HCT116 (cell line): ENCODE measurements around the gene EEA1. TPM values are rescaled to one million over a fixed set of nuclear protein-coding genes. Genes with fewer than 3 reads are reported as not detected.

Experiments
- ATAC-seq: fragments of 200-7000 bp; cut with Tn5 transposase; 2 replicates; pipeline ENCODE4 v1.9.1; 2020; ENCODE audit warnings: mild to moderate bottlenecking, moderate library complexity
- BruUV-seq: library from RNA; stranded (reverse); fragments of 400-500 nt; replicated peaks from 2 replicates; lab custom pipeline; 2021; lab: Mats Ljungman, UMichigan
- CTCF ChIA-PET: fragments of 300-600 bp; sonication (Branson Sonifier 250); formaldehyde crosslinking; loops from one replicate; lab custom pipeline; 2021; ENCODE audit warnings: antibody characterized with exemption; lab: Charles Lee
- POLR2A ChIA-PET: fragments of 300-600, 350-600 bp; sonication (Branson Sonifier 250); formaldehyde crosslinking; loops from one replicate; lab custom pipeline; 2021; ENCODE audit warnings: antibody characterized with exemption; lab: Charles Lee
- RAD21 ChIA-PET, 2 experiments: fragments of 300-600 bp; sonication (Branson Sonifier 250); formaldehyde crosslinking; loops; one replicate each; lab custom pipeline; 2023; ENCODE audit warnings: low total read pairs in 2 of 2; ENCODE audit not compliant: uncharacterized antibody in 2 of 2, unreplicated experiment in 2 of 2, low non-redundant PET in 1 of 2; lab: Charles Lee
- DNase-seq: peaks from one replicate; pipeline ENCODE4 v3.0.0-alpha.2; 2010; ENCODE audit warnings: low read depth, low spot score
- H2AFZ ChIP-seq: fragments of 200-600 bp; shearing (Covaris generic), sonication (generic); 2 replicates; pipeline ENCODE4 v1.6.1; 2017; ENCODE audit warnings: low read depth, mixed run types, mixed read lengths, antibody characterized with exemption, low read length; ENCODE audit not compliant: poor library complexity, severe bottlenecking
- H3K27ac ChIP-seq: 2 replicates; pipeline ENCODE4 v1.5.1; 2012; ENCODE audit warnings: low read depth, low read length
- H3K27me3 ChIP-seq: fragments of 200-600 bp; sonication (generic); 2 replicates; pipeline ENCODE4 v1.6.1; 2016; ENCODE audit warnings: mixed run types, low read length, mixed read lengths; ENCODE audit not compliant: insufficient read depth
- H3K36me3 ChIP-seq, 2 experiments: fragments of 200-500 bp in 1 of 2; fragments of 200-600 bp in 1 of 2; sonication (Bioruptor generic) in 1 of 2; sonication (generic) in 1 of 2; 2 replicates each; pipeline versions ENCODE4 v1.5.1 to v1.6.1; 2014 to 2016; ENCODE audit warnings: low read length in 2 of 2, inconsistent platforms in 1 of 2, mixed read lengths in 1 of 2, mixed run types in 1 of 2; ENCODE audit not compliant: insufficient read depth in 2 of 2, control insufficient read depth in 1 of 2
- H3K4me1 ChIP-seq, 2 experiments: fragments of 200-600 bp in 1 of 2; sonication (generic) in 1 of 2; 2 replicates each; pipeline versions ENCODE4 v1.5.1 to v1.6.1; 2012 to 2017; ENCODE audit warnings: low read length in 2 of 2, inconsistent platforms in 1 of 2, mild to moderate bottlenecking in 1 of 2, mixed read lengths in 1 of 2, mixed run types in 1 of 2, moderate library complexity in 1 of 2; ENCODE audit not compliant: insufficient read depth in 2 of 2, control insufficient read depth in 1 of 2
- H3K4me2 ChIP-seq: fragments of 200-600 bp; sonication (generic); 2 replicates; pipeline ENCODE4 v1.6.1; 2017; ENCODE audit warnings: mixed run types, low read length, mixed read lengths
- H3K4me3 ChIP-seq, 2 experiments: fragments of 200-600 bp in 1 of 2; sonication (generic) in 1 of 2; replicated peaks in 1 of 2; 2 replicates each; pipeline ENCODE4 v1.5.1; 2011 to 2016; ENCODE audit warnings: low read length in 2 of 2, control low read depth in 1 of 2, low read depth in 1 of 2, mild to moderate bottlenecking in 1 of 2, mixed read lengths in 1 of 2, mixed run types in 1 of 2
- H3K79me2 ChIP-seq: fragments of 200-600 bp; sonication (generic); 2 replicates; pipeline ENCODE4 v1.6.1; 2017; ENCODE audit warnings: mild to moderate bottlenecking, mixed run types, low read length, moderate library complexity, mixed read lengths; ENCODE audit not compliant: insufficient read depth
- H3K9ac ChIP-seq: fragments of 200-600 bp; sonication (generic); 2 replicates; pipeline ENCODE4 v1.6.1; 2016; ENCODE audit warnings: low read length, mixed read lengths
- H3K9me2 ChIP-seq: fragments of 200-600 bp; sonication (generic), shearing (Covaris generic); 2 replicates; pipeline ENCODE4 v1.6.1; 2017; ENCODE audit warnings: mixed run types, mild to moderate bottlenecking, moderate library complexity; ENCODE audit not compliant: insufficient read depth
- H3K9me3 ChIP-seq, 2 experiments: fragments of 200-500 bp in 1 of 2; fragments of 200-600 bp in 1 of 2; sonication (Bioruptor generic) in 1 of 2; sonication (generic) in 1 of 2; 2 replicates each; pipeline ENCODE4 v1.6.1; 2014 to 2017; ENCODE audit warnings: low read length in 2 of 2, mixed read lengths in 2 of 2, inconsistent platforms in 1 of 2, low read depth in 1 of 2, mild to moderate bottlenecking in 1 of 2, mixed run types in 1 of 2, moderate library complexity in 1 of 2; ENCODE audit not compliant: control insufficient read depth in 1 of 2, insufficient read depth in 1 of 2
- H4K20me1 ChIP-seq: fragments of 200-600 bp; sonication (generic), shearing (Covaris generic); 2 replicates; pipeline ENCODE4 v1.6.1; 2017; ENCODE audit warnings: mixed run types, mild to moderate bottlenecking, moderate library complexity; ENCODE audit not compliant: insufficient read depth
- CBX3 ChIP-seq: IDR thresholded peaks from 2 replicates; pipeline ENCODE4 v1.6.1; 2012; ENCODE audit warnings: low read depth
- EGR1 ChIP-seq: IDR thresholded peaks from 2 replicates; pipeline ENCODE4 v1.6.1; 2012; ENCODE audit warnings: low read depth
- ELF1 ChIP-seq: IDR thresholded peaks from 2 replicates; pipeline ENCODE4 v1.6.1; 2012; ENCODE audit warnings: low read depth, borderline replicate concordance
- EZH2phosphoT487 ChIP-seq: fragments of 200-600 bp; IDR thresholded peaks from 2 replicates; pipeline ENCODE4 v1.6.1; 2018; ENCODE audit warnings: antibody characterized with exemption, borderline replicate concordance
- JUND ChIP-seq: IDR thresholded peaks from 2 replicates; pipeline ENCODE4 v1.6.1; 2012
- POLR2A ChIP-seq: IDR thresholded peaks from 2 replicates; pipeline ENCODE4 v1.7.0; 2011; ENCODE audit warnings: borderline replicate concordance; ENCODE audit not compliant: insufficient read depth, insufficient read length; ENCODE audit errors: extremely low read depth
- SP1 ChIP-seq: IDR thresholded peaks from 2 replicates; pipeline ENCODE4 v1.6.1; 2012; ENCODE audit warnings: low read depth
- SRF ChIP-seq: IDR thresholded peaks from 2 replicates; pipeline ENCODE4 v1.6.1; 2012; ENCODE audit warnings: low read depth
- TCF7L2 ChIP-seq: IDR thresholded peaks from 2 replicates; pipeline ENCODE4 v1.7.0; 2011; ENCODE audit warnings: borderline replicate concordance, inconsistent platforms; ENCODE audit not compliant: insufficient read depth, insufficient read length; ENCODE audit errors: extremely low read depth
- ZFX ChIP-seq: fragments of 450-650 bp; IDR thresholded peaks from 2 replicates; pipeline ENCODE4 v1.6.1; 2017
- intact Hi-C: fragments of 100-400 bp; cut with micrococcal nuclease; formaldehyde crosslinking; loops from 2 replicates; pipeline ENCODE4 v1.10.0; 2022
- total RNA-seq: library from RNA; stranded (reverse); gene quantifications from one replicate; pipeline ENCODE4 v1.2.1, GENCODE V29; 2021; ENCODE audit not compliant: unreplicated experiment
- TF ChIP-seq, protein P1 (sequence below): IDR thresholded peaks from 2 replicates; pipeline ENCODE4 v1.6.1; 2012
- TF ChIP-seq, protein P2 (sequence below): IDR thresholded peaks from 2 replicates; pipeline ENCODE4 v1.6.1; 2012

Gene EEA1
- total RNA-seq, 1 experiment from 2014 or later, result 13.8 TPM

DNA sequence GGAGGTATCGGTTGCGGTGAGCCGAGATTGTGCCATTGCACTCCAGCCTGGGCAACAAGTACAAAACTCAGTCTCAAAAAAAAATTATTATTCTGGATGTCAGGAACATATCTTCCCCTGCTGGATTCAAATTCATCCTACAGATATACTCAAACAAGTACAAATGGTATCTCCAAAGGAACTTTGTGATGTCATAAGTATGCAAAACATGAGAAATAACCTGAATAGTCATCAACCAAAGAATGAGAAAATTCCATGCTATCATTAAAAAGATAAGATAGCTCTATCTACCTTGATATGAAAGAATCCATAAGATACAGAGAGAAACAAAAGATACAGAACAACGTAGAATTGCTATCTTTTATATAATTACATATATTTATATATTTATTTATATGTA lies 67.7 kb downstream of the EEA1 start:
- no peak for TF ChIP-seq JUND
- TF ChIP-seq CBX3, result no peak
- no peak for TF ChIP-seq SP1
- TF ChIP-seq POLR2A, result no peak
- H3K4me3 ChIP-seq, result no peak overlapping the region
- ATAC-seq, result no peak
- no peak overlapping the region for H3K9ac ChIP-seq
- no peaks in the 10 kb centered on the region for H3K79me2 ChIP-seq
- H3K4me2 ChIP-seq, result no peak overlapping the region
- no peaks in the 10 kb centered on the region for H3K9me3 ChIP-seq
- no peaks in the 10 kb centered on the region; the same call in 1 of the 2 replicates for H3K9me2 ChIP-seq
- DNase-seq, result no peak
- H4K20me1 ChIP-seq, result no peaks in the 10 kb centered on the region
- no peaks in the 10 kb centered on the region for H3K4me1 ChIP-seq
- POLR2A ChIA-PET, result no interaction called here
- no peak overlapping the region for H2AFZ ChIP-seq
- no peaks in the 10 kb centered on the region for H3K36me3 ChIP-seq
- BruUV-seq, result no TSS peak
- RAD21 ChIA-PET, result no interaction called here
- no peak overlapping the region for H3K27ac ChIP-seq
- intact Hi-C loops, result no loop called here
- CTCF ChIA-PET, result no interaction called here
- H3K27me3 ChIP-seq, result no peaks in the 10 kb centered on the region

DNA sequence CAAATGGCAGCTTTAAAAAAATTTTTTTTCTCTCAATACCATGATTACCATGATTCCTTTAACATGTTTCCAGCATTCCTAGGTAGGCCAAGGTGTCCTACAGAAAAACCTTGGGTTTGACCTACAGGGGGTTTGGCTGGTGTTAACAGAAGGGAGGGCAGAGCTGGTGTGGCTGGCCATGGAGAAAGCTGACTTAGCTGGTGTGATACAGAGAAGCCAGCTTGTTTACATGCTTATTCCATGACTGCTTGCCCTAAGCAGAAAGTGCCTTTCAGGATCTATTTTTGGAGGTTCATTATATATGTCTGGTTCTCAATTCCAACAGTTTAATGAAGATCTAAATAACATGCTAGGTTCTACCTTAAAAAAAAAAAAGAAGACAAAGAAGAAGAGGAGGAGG lies 68.6 kb downstream of the EEA1 start:
- H3K4me2 ChIP-seq, result no peak overlapping the region
- ChIA-PET CTCF (interaction anchor here (1.2 kb wide), 1 partner anchor 33 kb away, joined by 3 read pairs; no protein-coding TSS in a partner anchor), RAD21 (no interaction called here), POLR2A (no interaction called here)
- H2AFZ ChIP-seq, result no peak overlapping the region
- H3K9ac ChIP-seq, result no peak overlapping the region
- TF ChIP-seq POLR2A, result no peak
- no peak for TF ChIP-seq TCF7L2
- TF ChIP-seq EZH2phosphoT487, result no peak
- TF ChIP-seq, protein P1, sequence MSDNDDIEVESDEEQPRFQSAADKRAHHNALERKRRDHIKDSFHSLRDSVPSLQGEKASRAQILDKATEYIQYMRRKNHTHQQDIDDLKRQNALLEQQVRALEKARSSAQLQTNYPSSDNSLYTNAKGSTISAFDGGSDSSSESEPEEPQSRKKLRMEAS, result no peak
- no peak for TF ChIP-seq EGR1
- TF ChIP-seq, protein P2, sequence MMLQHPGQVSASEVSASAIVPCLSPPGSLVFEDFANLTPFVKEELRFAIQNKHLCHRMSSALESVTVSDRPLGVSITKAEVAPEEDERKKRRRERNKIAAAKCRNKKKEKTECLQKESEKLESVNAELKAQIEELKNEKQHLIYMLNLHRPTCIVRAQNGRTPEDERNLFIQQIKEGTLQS, result no peak
- no peak for TF ChIP-seq ZFX
- TF ChIP-seq SRF, result no peak
- no peak for TF ChIP-seq ELF1
- H3K36me3 ChIP-seq, result no peaks in the 10 kb centered on the region
- no peaks in the 10 kb centered on the region for H3K9me3 ChIP-seq
- H4K20me1 ChIP-seq, result no peaks in the 10 kb centered on the region
- DNase-seq (no peak), ATAC-seq (no peak)
- H3K79me2 ChIP-seq, result no peaks in the 10 kb centered on the region
- no peaks in the 10 kb centered on the region for H3K4me1 ChIP-seq
- no peaks in the 10 kb centered on the region; the same call in 1 of the 2 replicates for H3K9me2 ChIP-seq
- intact Hi-C loops, result no loop called here
- no peak overlapping the region for H3K27ac ChIP-seq
- no peak overlapping the region for H3K4me3 ChIP-seq
- H3K27me3 ChIP-seq, result no peaks in the 10 kb centered on the region
- BruUV-seq, result no TSS peak
